Measurements from ENCODE around the gene GIPC2.
"Not testable (repeated sequence)": the region's sequence is repeated elsewhere in the genome, so short reads cannot be mapped to it uniquely, and the experiment has no call there.

GIPC2 gene

GRCh38 chr1:78068681-78069283 is 23.0 kb downstream of the GIPC2 start:
- no peak for DNase-seq (ENCODE audit: low spot score)

GRCh38 chr1:78069784-78070183 is 24.0 kb downstream of the GIPC2 start:
- DNase-seq (ENCODE audit: low spot score), result no peak

- DNase-seq (ENCODE audit: low spot score), result no peak
These were observed 24.4 kb downstream of the GIPC2 start for GRCh38 chr1:78070210-78070609.

- DNase-seq (ENCODE audit: low spot score), result no peak
These were observed 25.0 kb downstream of the GIPC2 start for GRCh38 chr1:78070758-78071157.

GRCh38 chr1:78071696-78072095 is 25.9 kb downstream of the GIPC2 start:
- DNase-seq (ENCODE audit: low spot score), result no peak

GRCh38 chr1:78072216-78072615 is 26.4 kb downstream of the GIPC2 start:
- DNase-seq (ENCODE audit: low spot score), result no peak

GRCh38 chr1:78073441-78073840 is 27.7 kb downstream of the GIPC2 start:
- DNase-seq (ENCODE audit: low spot score), result no peak

GRCh38 chr1:78075621-78076020 is 29.9 kb downstream of the GIPC2 start:
- no peak for DNase-seq (ENCODE audit: low spot score)

GRCh38 chr1:78078358-78078757 is 32.6 kb downstream of the GIPC2 start:
- DNase-seq (ENCODE audit: low spot score), result no peak

- DNase-seq (ENCODE audit: low spot score), result no peak
These were observed 33.8 kb downstream of the GIPC2 start for GRCh38 chr1:78079580-78079979.

- no peak for DNase-seq (ENCODE audit: low spot score)
These were observed 35.0 kb downstream of the GIPC2 start for GRCh38 chr1:78080767-78081166.

- DNase-seq (ENCODE audit: low spot score), result no peak
These were observed 36.5 kb downstream of the GIPC2 start for GRCh38 chr1:78081980-78082860.

GRCh38 chr1:78084639-78085038 is 38.9 kb downstream of the GIPC2 start:
- not testable (repeated sequence) for DNase-seq (ENCODE audit: low spot score)

GRCh38 chr1:78086697-78087096 is 40.9 kb downstream of the GIPC2 start:
- DNase-seq (ENCODE audit: low spot score), result no peak

GRCh38 chr1:78088015-78088414 is 42.2 kb downstream of the GIPC2 start:
- DNase-seq (ENCODE audit: low spot score), result no peak

GRCh38 chr1:78088486-78088885 is 42.7 kb downstream of the GIPC2 start:
- DNase-seq (ENCODE audit: low spot score), result no peak

GRCh38 chr1:78089010-78089409 is 43.2 kb downstream of the GIPC2 start:
- DNase-seq (ENCODE audit: low spot score), result no peak

- DNase-seq (ENCODE audit: low spot score), result no peak
These were observed 44.8 kb downstream of the GIPC2 start for GRCh38 chr1:78090472-78091133.

GRCh38 chr1:78091215-78091813 is 45.5 kb downstream of the GIPC2 start:
- DNase-seq (ENCODE audit: low spot score), result no peak

- DNase-seq (ENCODE audit: low spot score), result no peak
These were observed 46.1 kb downstream of the GIPC2 start for GRCh38 chr1:78091886-78092285.

- DNase-seq (ENCODE audit: low spot score), result no peak
These were observed 46.9 kb downstream of the GIPC2 start for GRCh38 chr1:78092643-78093042.

GRCh38 chr1:78093560-78093959 is 47.8 kb downstream of the GIPC2 start:
- DNase-seq (ENCODE audit: low spot score), result no peak

- peak; percentile 8 for DNase-seq (ENCODE audit: low spot score)
These were observed 48.9 kb downstream of the GIPC2 start for GRCh38 chr1:78094639-78095038.

All from NAMALWA (cell line).